K562 (cell line): ENCODE data around the gene CHRNB4. TPM values are rescaled to one million over a fixed set of nuclear protein-coding genes. Genes with fewer than 3 reads are reported as not detected.

Source experiments
- ATAC-seq: fragments of 200-7000 bp; cut with Tn5 transposase; 3 replicates; pipeline ENCODE4 v1.9.1; 2020; ENCODE audit warnings: moderate library complexity
- BruUV-seq: library from RNA; stranded (reverse); fragments of 400-500 nt; replicated peaks from 2 replicates; lab custom pipeline; 2021; lab: Mats Ljungman, UMichigan
- CTCF ChIA-PET: fragments of 300-600 bp; formaldehyde crosslinking; extraction: SDS; loops from one replicate; lab custom pipeline; 2021; ENCODE audit warnings: low intra/inter-chr PET ratio; lab: Yijun Ruan, JAX
- POLR2A ChIA-PET: fragments of 300-600, 350-650 bp; sonication (Branson Sonifier 250); formaldehyde crosslinking; extraction: SDS; loops from one replicate; lab custom pipeline; 2021; ENCODE audit warnings: antibody characterized with exemption, inconsistent platforms; lab: Yijun Ruan, JAX
- DNase-seq, 4 experiments: peaks; one replicate each; pipeline versions ENCODE4 v3.0.0 to v3.0.0-alpha.2; 2011 to 2018; ENCODE audit warnings: low spot score in 3 of 4, mixed read lengths in 3 of 4; ENCODE audit errors: extremely low read depth in 1 of 4
- FAIRE-seq: peaks from 2 replicates; lab custom pipeline; 2011; peaks lifted over from hg19 to GRCh38; lab: Jason Lieb, UNC
- H2AFZ ChIP-seq: 2 replicates; pipeline ENCODE4 v1.6.0; 2011; ENCODE audit warnings: low read depth, low read length, control low read depth, inconsistent platforms
- H3K27ac ChIP-seq: fragments of 200-600 bp; 3 replicates; pipeline ENCODE4 v1.8.0; 2011; ENCODE audit warnings: low read depth, mild to moderate bottlenecking, control low read depth, inconsistent platforms, low read length, moderate library complexity, mixed read lengths; ENCODE audit errors: extremely low read depth
- H3K27me3 ChIP-seq, 2 experiments: fragments of 300-600 bp in 1 of 2; 2 replicates in 1 of 2; 3 replicates in 1 of 2; pipeline versions ENCODE4 v1.6.0 to v1.8.0; 2011; ENCODE audit warnings: inconsistent platforms in 2 of 2, low read length in 2 of 2, mild to moderate bottlenecking in 1 of 2, mixed read lengths in 1 of 2, moderate library complexity in 1 of 2; ENCODE audit not compliant: control insufficient read depth in 2 of 2, insufficient read depth in 2 of 2
- H3K36me3 ChIP-seq: fragments of 300-600 bp; 3 replicates; pipeline ENCODE4 v1.8.0; 2011; ENCODE audit warnings: mild to moderate bottlenecking, low read length, inconsistent platforms; ENCODE audit not compliant: control insufficient read depth, insufficient read depth
- H3K4me1 ChIP-seq, 2 experiments: fragments of 200-600 bp in 1 of 2; replicated peaks in 1 of 2; 2 replicates in 1 of 2; 3 replicates in 1 of 2; pipeline versions ENCODE4 v1.5.1 to v1.8.0; 2011; ENCODE audit warnings: inconsistent platforms in 2 of 2, low read length in 2 of 2, mild to moderate bottlenecking in 1 of 2, mixed read lengths in 1 of 2, moderate library complexity in 1 of 2; ENCODE audit not compliant: control insufficient read depth in 2 of 2, insufficient read depth in 2 of 2
- H3K4me2 ChIP-seq: 2 replicates; pipeline ENCODE4 v1.6.1; 2011; ENCODE audit warnings: low read length, control low read depth, inconsistent platforms, mixed read lengths; ENCODE audit not compliant: insufficient read depth
- H3K4me3 ChIP-seq: fragments of 200-600 bp; sonication (generic), shearing (Covaris generic); 2 replicates; pipeline ENCODE4 v1.5.1; 2016; ENCODE audit warnings: control low read depth, inconsistent platforms
- H3K79me2 ChIP-seq: fragments of 200-600 bp; 3 replicates; pipeline ENCODE4 v1.8.0; 2011; ENCODE audit warnings: low read length, inconsistent platforms; ENCODE audit not compliant: control insufficient read depth, insufficient read depth
- H3K9ac ChIP-seq, 2 experiments: 2 replicates each; pipeline versions ENCODE4 v1.6.0 to v1.6.1; 2011; ENCODE audit warnings: low read depth in 2 of 2, low read length in 2 of 2, control low read depth in 1 of 2, inconsistent platforms in 1 of 2, mild to moderate bottlenecking in 1 of 2, mixed read lengths in 1 of 2; ENCODE audit not compliant: insufficient read depth in 1 of 2
- H3K9me1 ChIP-seq: one replicate; pipeline ENCODE4 v1.6.0; 2011; ENCODE audit warnings: inconsistent platforms, mild to moderate bottlenecking, low read length, moderate library complexity; ENCODE audit not compliant: control insufficient read depth, insufficient read depth
- H3K9me3 ChIP-seq: replicated peaks from 2 replicates; pipeline ENCODE4 v1.5.1; 2011; ENCODE audit warnings: low read depth, low read length, inconsistent platforms; ENCODE audit not compliant: control insufficient read depth, insufficient read depth
- H4K20me1 ChIP-seq: replicated peaks from 2 replicates; pipeline ENCODE4 v1.6.1; 2011; ENCODE audit warnings: low read length, inconsistent platforms, mixed read lengths; ENCODE audit not compliant: control insufficient read depth, insufficient read depth
- ARNT ChIP-seq, 2 experiments: fragments of 450-650 bp; IDR thresholded peaks; 2 replicates each; pipeline ENCODE4 v1.6.1; 2016; ENCODE audit warnings: mild to moderate bottlenecking in 1 of 2
- CREBBP ChIP-seq: IDR thresholded peaks from one replicate; pipeline ENCODE4 v1.6.1; 2012; ENCODE audit warnings: low read depth, mild to moderate bottlenecking, control low read depth, inconsistent platforms, low read length
- DMBX1 ChIP-seq: fragments of 250-450 bp; sonication (Bioruptor Pico); IDR thresholded peaks from 2 replicates; pipeline ENCODE4 v1.8.0; 2022; ENCODE audit warnings: inconsistent platforms, mild to moderate bottlenecking, moderate library complexity, borderline replicate concordance
- EWSR1 ChIP-seq: fragments of 450-650 bp; IDR thresholded peaks from 2 replicates; pipeline ENCODE4 v1.6.1; 2018; ENCODE audit warnings: borderline replicate concordance, mild to moderate bottlenecking, low read depth, moderate library complexity; ENCODE audit not compliant: partially characterized antibody
- FIP1L1 ChIP-seq: fragments of 200-400 bp; formaldehyde crosslinking; IDR thresholded peaks from 2 replicates; pipeline ENCODE4 v1.6.1; 2018; ENCODE audit warnings: mild to moderate bottlenecking, low read depth, low read length; ENCODE audit not compliant: poor library complexity, severe bottlenecking
- HNRNPUL1 ChIP-seq: fragments of 200-400 bp; formaldehyde crosslinking; IDR thresholded peaks from 2 replicates; pipeline ENCODE4 v1.6.1; 2017; ENCODE audit warnings: low read length
- IRF2 ChIP-seq: sonication (generic); formaldehyde crosslinking; IDR thresholded peaks from 2 replicates; pipeline ENCODE4 v1.8.1; 2022; ENCODE audit warnings: mild to moderate bottlenecking, missing genetic modification reagents
- MEF2D ChIP-seq: conservative IDR thresholded peaks from 2 replicates; pipeline ENCODE4 v1.6.1; 2016; ENCODE audit warnings: low read depth, missing genetic modification characterization, missing compliant biosample characterization
- NFRKB ChIP-seq: fragments of 450-650 bp; IDR thresholded peaks from 2 replicates; pipeline ENCODE4 v1.6.1; 2016; ENCODE audit warnings: low read depth
- PURB ChIP-seq: sonication (generic); formaldehyde crosslinking; IDR thresholded peaks from 2 replicates; pipeline ENCODE4 v1.9.0; 2021; ENCODE audit warnings: low read depth, mild to moderate bottlenecking, missing genetic modification reagents
- STAG1 ChIP-seq: sonication (generic); formaldehyde crosslinking; IDR thresholded peaks from 2 replicates; pipeline ENCODE4 v1.5.0; 2020; ENCODE audit warnings: missing genetic modification reagents, borderline replicate concordance
- ZKSCAN3 ChIP-seq: fragments of 250-450 bp; sonication (Bioruptor Pico); IDR thresholded peaks from 2 replicates; pipeline ENCODE4 v1.4.0; 2020
- ZKSCAN8 ChIP-seq: fragments of 200-800 bp; sonication (Bioruptor generic); IDR thresholded peaks from 2 replicates; pipeline ENCODE4 v1.6.1; 2016; ENCODE audit warnings: missing genetic modification characterization, missing compliant biosample characterization
- ZNF584 ChIP-seq: fragments of 200-800 bp; sonication (Bioruptor generic); IDR thresholded peaks from 2 replicates; pipeline ENCODE4 v1.6.1; 2016; ENCODE audit warnings: low read depth, mild to moderate bottlenecking, missing genetic modification characterization, missing compliant biosample characterization
- WGBS: fragments of 100-300 bp; shearing (Covaris generic); methylation state at CpG from one replicate; pipeline ENCODE4 v1.1.6; 2016; ENCODE audit warnings: low coverage, mixed read lengths; ENCODE audit not compliant: insufficient coverage; ENCODE audit errors: missing lambda C conversion rate; 5-methylcytosine and 5-hydroxymethylcytosine counted together
- in situ Hi-C: fragments of 300-500 bp; cut with MboI; formaldehyde crosslinking; loops from 4 replicates; pipeline ENCODE4 v1.15.0; 2018; ENCODE audit warnings: inconsistent platforms, mixed read lengths
- intact Hi-C: fragments of 100-400 bp; cut with micrococcal nuclease; formaldehyde crosslinking; loops from 2 replicates; pipeline ENCODE4 v1.14.2; 2022
- polyA plus RNA-seq, 8 experiments: library from polyadenylated mRNA; depleted of rRNA in 4 of 8; stranded (reverse) in 5 of 8; unstranded in 3 of 8; fragments of >200 nt; fragmentation: Nextera tagmentation in 2 of 8; fragmentation: Illumina TruSeq in 1 of 8; extraction: Ambion mirVana in 2 of 8; extraction: Trizol in 1 of 8; gene quantifications; 2 replicates each; pipeline versions ENCODE4 v1.2.1 to v1.2.3, GENCODE V29; 2011 to 2014; ENCODE audit warnings: inconsistent platforms in 1 of 8, missing spikeins in 1 of 8
- total RNA-seq, 7 experiments: library from RNA; depleted of rRNA in 6 of 7; stranded (reverse); fragments of >200 nt in 6 of 7; fragmentation: Illumina TruSeq in 2 of 7; extraction: Trizol in 2 of 7; gene quantifications; 2 replicates each; pipeline versions ENCODE4 v1.2.1 to v1.2.3, GENCODE V29; 2011 to 2021; ENCODE audit warnings: low replicate concordance in 1 of 7
- TF ChIP-seq, protein P1 (sequence below): fragments of 450-650 bp; formaldehyde crosslinking; IDR thresholded peaks from 2 replicates; pipeline ENCODE4 v1.4.0; 2022; ENCODE audit warnings: missing genetic modification characterization
- TF ChIP-seq, protein P2 (sequence below): sonication (generic); formaldehyde crosslinking; IDR thresholded peaks from 2 replicates; pipeline ENCODE4 v1.8.1; 2023; ENCODE audit warnings: mild to moderate bottlenecking, missing genetic modification reagents
- TF ChIP-seq, protein P3 (sequence below): fragments of 250-450 bp; sonication (Bioruptor Pico); IDR thresholded peaks from 2 replicates; pipeline ENCODE4 v1.5.0; 2021

Gene CHRNB4
- total and polyA plus RNA-seq, 9 of the 15 experiments (the other 6 are each of a cell fraction or from before 2014, with no cell fraction given) = 0.08 to 0.18 TPM; not detected in 7

DNA sequence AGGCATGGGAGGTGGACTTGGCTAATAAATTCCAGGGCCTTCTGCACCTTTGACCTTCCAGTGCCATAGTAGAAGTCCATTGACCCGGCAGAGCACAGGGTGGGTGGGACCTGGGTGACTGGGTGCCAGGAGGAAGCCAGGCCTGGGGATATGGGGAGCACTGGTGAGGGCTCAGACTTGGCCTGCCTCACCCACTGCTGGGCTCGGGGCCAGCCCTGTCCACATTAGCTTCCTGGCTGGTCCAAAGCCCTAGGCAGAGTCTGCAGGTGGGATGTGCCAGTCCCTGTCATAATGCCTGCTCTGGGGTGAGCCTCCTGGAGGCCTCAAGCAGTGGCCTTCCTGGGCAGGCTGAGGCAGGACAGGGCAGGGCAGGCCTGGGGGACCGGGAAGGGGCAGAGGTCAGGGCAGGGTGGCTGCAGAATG, 38.1 kb upstream of the CHRNB4 start (continued):
- TF ChIP-seq, protein P1, sequence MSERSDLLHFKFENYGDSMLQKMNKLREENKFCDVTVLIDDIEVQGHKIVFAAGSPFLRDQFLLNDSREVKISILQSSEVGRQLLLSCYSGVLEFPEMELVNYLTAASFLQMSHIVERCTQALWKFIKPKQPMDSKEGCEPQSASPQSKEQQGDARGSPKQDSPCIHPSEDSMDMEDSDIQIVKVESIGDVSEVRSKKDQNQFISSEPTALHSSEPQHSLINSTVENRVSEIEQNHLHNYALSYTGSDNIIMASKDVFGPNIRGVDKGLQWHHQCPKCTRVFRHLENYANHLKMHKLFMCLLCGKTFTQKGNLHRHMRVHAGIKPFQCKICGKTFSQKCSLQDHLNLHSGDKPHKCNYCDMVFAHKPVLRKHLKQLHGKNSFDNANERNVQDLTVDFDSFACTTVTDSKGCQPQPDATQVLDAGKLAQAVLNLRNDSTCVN (CRISPR knock-in tag) = no peak
- no peak for TF ChIP-seq FIP1L1
- TF ChIP-seq, protein P2, sequence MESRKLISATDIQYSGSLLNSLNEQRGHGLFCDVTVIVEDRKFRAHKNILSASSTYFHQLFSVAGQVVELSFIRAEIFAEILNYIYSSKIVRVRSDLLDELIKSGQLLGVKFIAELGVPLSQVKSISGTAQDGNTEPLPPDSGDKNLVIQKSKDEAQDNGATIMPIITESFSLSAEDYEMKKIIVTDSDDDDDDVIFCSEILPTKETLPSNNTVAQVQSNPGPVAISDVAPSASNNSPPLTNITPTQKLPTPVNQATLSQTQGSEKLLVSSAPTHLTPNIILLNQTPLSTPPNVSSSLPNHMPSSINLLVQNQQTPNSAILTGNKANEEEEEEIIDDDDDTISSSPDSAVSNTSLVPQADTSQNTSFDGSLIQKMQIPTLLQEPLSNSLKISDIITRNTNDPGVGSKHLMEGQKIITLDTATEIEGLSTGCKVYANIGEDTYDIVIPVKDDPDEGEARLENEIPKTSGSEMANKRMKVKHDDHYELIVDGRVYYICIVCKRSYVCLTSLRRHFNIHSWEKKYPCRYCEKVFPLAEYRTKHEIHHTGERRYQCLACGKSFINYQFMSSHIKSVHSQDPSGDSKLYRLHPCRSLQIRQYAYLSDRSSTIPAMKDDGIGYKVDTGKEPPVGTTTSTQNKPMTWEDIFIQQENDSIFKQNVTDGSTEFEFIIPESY (CRISPR knock-in tag) = no peak

DNA sequence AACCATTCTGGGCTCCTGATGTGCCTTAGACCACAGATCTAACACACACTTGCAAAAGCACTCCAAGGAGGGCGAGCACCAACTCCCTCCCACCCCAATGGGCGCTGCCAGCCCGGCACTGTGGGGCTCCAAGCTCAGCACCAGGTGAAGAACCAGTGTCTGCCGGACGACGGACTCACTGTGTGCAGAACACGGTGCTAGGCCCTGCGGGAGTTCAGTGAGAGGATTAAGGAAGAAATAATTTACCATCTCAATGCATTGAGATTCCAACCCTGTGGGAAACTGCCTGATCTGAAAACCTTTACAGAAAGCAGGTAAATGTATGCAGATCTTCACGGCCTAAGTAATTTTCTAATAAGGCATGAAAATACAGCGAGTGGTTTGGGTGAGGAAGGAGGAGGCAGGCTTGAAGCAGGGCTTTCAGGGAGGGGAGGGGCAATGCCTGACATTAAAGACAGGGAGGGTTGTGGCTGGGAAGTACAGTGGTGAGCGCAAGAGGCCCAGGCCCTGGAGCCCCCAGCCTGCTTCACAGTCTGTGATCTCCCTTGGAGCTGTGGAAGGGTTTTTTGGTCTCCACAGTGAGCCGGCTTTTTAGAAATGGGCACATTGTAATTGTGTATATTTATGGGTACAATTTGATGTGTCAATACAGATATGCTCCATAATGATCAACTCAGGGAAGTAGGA, 35.6 kb upstream of the CHRNB4 start:
- Histone ChIP-seq H3K27ac (no peak overlapping the region), H3K79me2 (no peaks in the 10 kb centered on the region), H3K4me3 (no peak overlapping the region), H3K27me3 (peaks cover 9 to 37% of the 10 kb centered on the region in 2 experiments; a peak in 4 of 5 replicates), H3K9ac (0 out of 4 replicates have a peak overlapping the region, but pooled peaks of 1 of the 2 experiments have one; percentile 8), H3K36me3 (no peaks in the 10 kb centered on the region), H3K9me3 (no peaks in the 10 kb centered on the region), H3K4me1 (no peaks in the 10 kb centered on the region; a peak in 2 of 5 replicates), H3K4me2 (no peak overlapping the region), H3K9me1 (no peaks in the 10 kb centered on the region), H2AFZ (no peak overlapping the region), H4K20me1 (no peaks in the 10 kb centered on the region)
- no peak for FAIRE-seq
- no peak for ATAC-seq
- ChIA-PET POLR2A (no interaction called here), CTCF (no interaction called here)
- no TSS peak for BruUV-seq
- intact Hi-C loops = no loop called here
- DNase-seq = no peak
- WGBS = under 1% methylated on average over 12 of the region's 12 CpGs
- in situ Hi-C loops = no loop called here
- TF ChIP-seq ZKSCAN3 (no peak), MEF2D (tag) (no peak), CREBBP (no peak), EWSR1 (no peak), DMBX1 (CRISPR knock-in tag) (no peak), ARNT (IDR thresholded peaks at IDR 0.05) (no peak), IRF2 (CRISPR knock-in tag) (no peak), ZKSCAN8 (CRISPR knock-in tag) (no peak), NFRKB (no peak), PURB (no peak), HNRNPUL1 (no peak), ZNF584 (CRISPR knock-in tag) (no peak), STAG1 (CRISPR knock-in tag) (no peak)
- TF ChIP-seq, protein P3, sequence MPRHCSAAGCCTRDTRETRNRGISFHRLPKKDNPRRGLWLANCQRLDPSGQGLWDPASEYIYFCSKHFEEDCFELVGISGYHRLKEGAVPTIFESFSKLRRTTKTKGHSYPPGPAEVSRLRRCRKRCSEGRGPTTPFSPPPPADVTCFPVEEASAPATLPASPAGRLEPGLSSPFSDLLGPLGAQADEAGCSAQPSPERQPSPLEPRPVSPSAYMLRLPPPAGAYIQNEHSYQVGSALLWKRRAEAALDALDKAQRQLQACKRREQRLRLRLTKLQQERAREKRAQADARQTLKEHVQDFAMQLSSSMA (CRISPR knock-in tag) = no peak
